Left kidney (tissue), 8 donors: ENCODE results near the gene ATAD3B. TPM values are rescaled to one million over a fixed set of nuclear protein-coding genes. Genes with fewer than 3 reads are reported as not detected.
"Not testable (repeated sequence)": the region's sequence is repeated elsewhere in the genome, so short reads cannot be mapped to it uniquely, and the experiment has no call there.

ENCODE experiments used
- DNase-seq: peaks from one replicate; pipeline ENCODE4 v3.0.0-alpha.2; 2013
- long read RNA-seq, 8 donors: transcript quantifications; one replicate each; lab custom pipeline, GENCODE V29; 2026
- polyA plus RNA-seq: library from polyadenylated mRNA; unstranded; fragments of 120-200 nt; gene quantifications from one replicate; pipeline ENCODE4 v1.2.1, GENCODE V29; 2013; ENCODE audit not compliant: insufficient read length

ATAD3B gene, protein sequence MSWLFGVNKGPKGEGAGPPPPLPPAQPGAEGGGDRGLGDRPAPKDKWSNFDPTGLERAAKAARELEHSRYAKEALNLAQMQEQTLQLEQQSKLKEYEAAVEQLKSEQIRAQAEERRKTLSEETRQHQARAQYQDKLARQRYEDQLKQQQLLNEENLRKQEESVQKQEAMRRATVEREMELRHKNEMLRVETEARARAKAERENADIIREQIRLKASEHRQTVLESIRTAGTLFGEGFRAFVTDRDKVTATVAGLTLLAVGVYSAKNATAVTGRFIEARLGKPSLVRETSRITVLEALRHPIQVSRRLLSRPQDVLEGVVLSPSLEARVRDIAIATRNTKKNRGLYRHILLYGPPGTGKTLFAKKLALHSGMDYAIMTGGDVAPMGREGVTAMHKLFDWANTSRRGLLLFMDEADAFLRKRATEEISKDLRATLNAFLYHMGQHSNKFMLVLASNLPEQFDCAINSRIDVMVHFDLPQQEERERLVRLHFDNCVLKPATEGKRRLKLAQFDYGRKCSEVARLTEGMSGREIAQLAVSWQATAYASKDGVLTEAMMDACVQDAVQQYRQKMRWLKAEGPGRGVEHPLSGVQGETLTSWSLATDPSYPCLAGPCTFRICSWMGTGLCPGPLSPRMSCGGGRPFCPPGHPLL
- 19.5 TPM for polyA plus RNA-seq
- long read RNA-seq, donor 1, full-length matches to known transcripts: 1 of 1 reads
- long read RNA-seq, donor 1, partial matches to known transcripts: 0 of 1 reads
- long read RNA-seq, donor 1, other reads (novel, unspliced or antisense): 0 of 1 reads
- long read RNA-seq, donor 2, full-length matches to known transcripts: 2 of 2 reads
- long read RNA-seq, donor 2, partial matches to known transcripts: 0 of 2 reads
- long read RNA-seq, donor 2, other reads (novel, unspliced or antisense): 0 of 2 reads
- long read RNA-seq, donor 3, full-length matches to known transcripts: 2 of 2 reads
- long read RNA-seq, donor 3, partial matches to known transcripts: 0 of 2 reads
- long read RNA-seq, donor 3, other reads (novel, unspliced or antisense): 0 of 2 reads
- long read RNA-seq, donor 4: 0 reads
- long read RNA-seq, donor 5, partial matches to known transcripts: 6 of 8 reads
- long read RNA-seq, donor 5, other reads (novel, unspliced or antisense): 0 of 8 reads
- long read RNA-seq, donor 6: 0 reads
- long read RNA-seq, donor 7, partial matches to known transcripts: 0 of 1 reads
- long read RNA-seq, donor 7, other reads (novel, unspliced or antisense): 0 of 1 reads
- long read RNA-seq, donor 8: 0 reads

DNA sequence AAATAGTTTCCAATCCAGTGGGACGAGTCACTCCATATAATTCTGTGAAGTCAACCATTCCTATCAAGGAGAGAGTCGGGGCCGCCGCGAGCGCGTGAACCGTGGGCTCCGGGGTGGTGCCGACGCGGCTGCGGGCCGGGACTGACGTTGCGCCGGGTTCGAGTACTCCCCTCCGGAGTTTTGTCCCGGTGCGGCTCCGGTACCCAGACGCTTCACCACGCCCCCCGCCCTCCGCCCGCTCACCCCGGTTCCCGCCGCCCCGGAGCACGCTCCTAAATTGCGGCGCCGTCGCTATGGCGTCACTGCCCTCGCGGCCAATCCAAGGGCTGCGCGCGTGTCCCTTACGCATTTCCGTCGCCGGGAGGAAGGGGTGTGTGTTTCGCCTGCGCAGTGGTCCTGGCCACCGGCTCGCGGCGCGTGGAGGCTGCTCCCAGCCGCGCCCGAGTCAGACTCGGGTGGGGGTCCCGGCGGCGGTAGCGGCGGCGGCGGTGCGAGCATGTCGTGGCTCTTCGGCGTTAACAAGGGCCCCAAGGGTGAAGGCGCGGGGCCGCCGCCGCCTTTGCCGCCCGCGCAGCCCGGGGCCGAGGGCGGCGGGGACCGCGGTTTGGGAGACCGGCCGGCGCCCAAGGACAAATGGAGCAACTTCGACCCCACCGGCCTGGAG is at the start of gene ATAD3B:
TSS of gene ATAD3B (plus strand) at position 377 of the 664 bp plus-strand sequence. CDS start at position 497, 120 bp downstream.
- peak; percentile 93 for DNase-seq

DNA sequence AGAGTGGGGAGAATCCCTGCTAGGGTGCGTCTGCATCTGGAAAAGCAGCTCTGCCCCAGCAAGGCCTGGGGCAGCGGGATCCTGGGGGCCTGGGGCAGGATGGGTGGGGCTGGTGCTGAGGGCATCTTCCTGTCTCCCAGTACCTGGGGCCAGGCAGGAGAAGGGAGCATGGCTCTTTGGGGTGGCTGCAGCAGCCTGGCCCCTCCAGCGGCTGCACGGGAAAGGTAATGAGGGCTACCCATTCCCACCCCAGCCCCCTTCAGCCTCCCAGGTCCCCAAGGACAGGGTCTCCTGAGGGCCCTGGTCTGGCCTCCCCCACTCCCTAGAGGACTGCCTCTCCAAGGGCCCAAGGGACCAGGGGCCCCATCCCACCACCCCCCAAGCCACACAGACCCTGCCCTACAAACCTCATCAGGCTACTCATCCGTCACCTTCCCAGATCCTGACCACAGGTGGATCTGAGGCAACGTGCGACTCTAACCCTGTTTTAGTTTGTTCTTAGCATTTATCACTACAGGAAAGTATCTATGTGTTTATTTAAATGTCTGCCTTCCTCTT is 49.6 kb upstream of the ATAD3B start:
- no peak for DNase-seq

DNA sequence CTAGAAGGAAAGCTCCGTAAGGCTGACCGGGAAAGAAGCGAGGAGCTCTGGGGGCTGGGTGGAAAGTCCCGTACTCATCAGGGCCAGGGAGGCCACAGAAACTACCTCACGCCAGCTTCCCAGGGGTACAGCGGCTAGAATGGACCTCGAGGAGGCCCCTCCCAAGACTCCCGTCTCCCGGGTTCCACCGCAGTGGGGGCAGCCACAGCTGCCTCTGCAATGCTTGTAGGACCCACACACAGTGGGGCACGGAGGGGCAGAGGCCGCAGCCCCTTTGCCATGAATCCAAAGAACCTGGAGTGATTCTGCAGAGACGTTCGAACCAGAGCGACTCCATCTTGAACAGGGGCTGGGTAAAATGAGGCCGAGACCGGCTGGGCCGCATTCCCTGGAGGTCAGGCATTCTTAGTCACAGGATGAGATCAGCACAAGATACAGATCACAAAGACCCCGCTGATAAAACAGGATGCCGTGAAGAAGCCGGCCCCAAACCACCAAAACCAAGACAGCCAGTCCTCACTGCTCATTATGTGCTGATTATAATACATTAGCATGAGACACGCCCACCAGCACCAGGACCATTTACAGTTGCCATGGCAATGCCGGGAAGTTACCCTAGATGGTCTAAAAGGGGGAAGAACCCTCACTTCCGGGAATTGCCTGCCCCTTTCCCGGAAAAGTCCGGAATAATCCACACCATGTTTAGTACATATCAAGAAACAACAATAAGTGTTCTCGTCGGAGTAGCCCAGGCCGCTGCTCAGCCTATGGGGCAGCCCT is 48.9 kb upstream of the ATAD3B start:
- DNase-seq: no peak

DNA sequence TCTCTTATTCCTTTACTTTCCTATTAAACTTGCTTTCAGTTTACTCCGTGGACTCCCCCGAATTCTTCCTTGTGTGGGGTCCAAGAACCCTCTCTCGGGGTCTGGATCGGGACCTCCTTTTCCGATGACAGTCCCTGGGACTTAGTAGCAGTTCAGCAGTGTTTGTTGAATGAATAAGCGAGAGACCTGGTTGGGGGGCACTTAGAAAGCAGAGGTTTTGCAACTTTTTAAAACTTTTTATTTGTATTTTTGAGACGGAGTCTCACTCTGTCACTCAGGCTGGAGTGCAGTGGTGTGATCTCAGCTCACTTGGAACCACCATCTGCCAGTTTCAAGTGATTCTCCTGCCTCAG is 48.3 kb upstream of the ATAD3B start:
- no peak for DNase-seq

DNA sequence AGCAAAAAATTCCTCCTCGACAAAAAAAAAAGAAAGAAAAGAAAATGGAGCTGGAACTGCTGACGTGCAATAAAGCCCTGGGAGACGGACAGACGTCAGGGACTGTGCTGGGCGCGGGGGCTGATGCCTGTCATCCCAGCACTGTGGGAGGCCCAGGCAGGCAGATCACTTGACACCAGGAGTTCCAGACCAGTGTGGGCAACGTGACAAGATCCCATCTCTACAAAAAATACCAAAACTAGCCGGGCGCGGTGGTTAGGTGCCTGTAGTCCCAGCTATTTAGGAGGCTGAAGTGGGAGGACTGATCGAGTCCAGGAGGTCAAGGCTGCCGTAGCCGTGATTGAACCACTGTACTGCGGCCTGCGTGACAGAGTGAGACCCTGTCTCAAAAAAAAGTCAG is 46.9 kb upstream of the ATAD3B start:
- DNase-seq: no peak

DNA sequence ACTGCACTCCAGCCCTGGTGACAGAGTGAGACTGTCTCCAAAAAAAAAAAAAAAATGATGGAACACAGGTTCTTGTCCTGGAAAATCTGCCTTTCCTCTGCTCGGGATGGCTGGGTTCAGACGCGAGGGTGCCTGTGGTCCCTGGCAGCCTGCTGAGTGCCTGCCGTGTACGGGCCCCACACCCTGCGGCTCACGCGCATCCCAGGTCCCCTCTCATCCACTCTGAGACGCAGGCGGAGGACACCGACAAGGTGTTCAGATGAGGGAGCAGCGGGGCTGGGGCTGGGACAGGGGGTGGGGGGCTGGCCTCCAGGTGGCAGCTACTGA is 46.2 kb upstream of the ATAD3B start:
- DNase-seq: no peak

DNA sequence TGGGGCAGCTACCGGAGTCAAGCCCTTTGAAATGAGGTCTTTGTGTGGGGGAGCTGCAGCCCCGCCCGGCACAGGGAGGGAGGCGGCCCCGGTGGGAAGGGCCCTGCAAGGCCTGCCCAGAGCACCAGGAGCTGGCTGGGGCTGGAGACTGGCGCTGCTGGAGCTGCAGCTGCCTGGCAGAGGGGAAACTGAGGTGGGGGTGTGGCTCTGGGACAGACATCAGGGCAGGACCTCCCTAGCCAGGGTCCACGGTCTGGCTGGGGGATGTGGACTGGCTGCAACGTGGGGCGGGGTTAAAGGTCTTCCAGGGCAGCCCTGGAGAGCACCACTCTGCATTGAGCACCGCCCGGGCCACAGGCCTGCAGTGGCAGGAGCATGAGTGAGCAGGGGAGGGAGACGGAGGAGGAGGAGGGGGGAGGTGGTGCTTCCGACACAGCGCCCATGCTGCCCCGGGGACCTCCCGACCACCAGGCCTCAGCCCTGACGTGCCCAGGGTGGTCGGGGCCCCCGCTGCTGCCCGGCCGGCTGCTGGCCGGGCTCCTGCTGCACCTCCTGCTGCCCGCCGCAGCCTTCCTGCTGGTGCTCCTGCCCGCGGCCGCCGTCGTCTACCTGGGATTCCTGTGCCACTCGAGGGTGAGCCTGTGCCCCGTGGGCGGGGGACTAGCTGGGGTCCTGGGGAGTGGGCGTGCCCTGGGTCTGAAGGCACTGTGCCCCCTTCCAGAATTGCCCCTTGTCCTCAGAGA is 45.6 kb upstream of the ATAD3B start:
- DNase-seq: no peak

DNA sequence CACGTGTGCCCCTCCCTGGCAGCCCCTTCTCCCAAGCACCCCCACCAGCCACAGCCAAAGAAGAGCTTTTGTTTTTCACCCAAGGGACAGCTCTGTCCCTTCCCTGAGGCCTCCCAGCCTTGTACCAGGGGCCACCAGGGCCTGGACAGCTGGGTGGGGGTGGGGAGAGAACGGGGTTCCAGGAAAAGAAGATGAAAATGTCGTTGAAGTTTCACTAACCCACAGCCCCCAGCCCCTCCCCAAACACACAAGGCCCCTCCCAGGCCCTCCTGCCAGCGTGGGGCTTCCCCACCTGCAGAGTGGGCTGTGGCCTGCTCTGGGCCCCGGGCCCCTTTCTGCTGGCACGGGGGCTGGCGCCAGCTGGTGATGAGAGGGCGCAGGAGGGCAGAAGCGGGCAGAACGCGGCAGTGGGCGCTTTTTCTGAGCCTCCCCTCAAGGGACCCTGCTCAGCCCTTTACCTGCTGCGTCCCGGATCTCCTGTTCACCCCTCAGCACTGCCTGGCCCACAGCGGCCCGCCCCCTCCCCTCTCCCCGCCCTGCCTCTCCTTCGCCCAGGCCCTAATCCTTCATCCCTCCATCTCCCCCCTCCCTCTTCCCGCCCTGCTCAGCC is 45.0 kb upstream of the ATAD3B start:
- DNase-seq: no peak

DNA sequence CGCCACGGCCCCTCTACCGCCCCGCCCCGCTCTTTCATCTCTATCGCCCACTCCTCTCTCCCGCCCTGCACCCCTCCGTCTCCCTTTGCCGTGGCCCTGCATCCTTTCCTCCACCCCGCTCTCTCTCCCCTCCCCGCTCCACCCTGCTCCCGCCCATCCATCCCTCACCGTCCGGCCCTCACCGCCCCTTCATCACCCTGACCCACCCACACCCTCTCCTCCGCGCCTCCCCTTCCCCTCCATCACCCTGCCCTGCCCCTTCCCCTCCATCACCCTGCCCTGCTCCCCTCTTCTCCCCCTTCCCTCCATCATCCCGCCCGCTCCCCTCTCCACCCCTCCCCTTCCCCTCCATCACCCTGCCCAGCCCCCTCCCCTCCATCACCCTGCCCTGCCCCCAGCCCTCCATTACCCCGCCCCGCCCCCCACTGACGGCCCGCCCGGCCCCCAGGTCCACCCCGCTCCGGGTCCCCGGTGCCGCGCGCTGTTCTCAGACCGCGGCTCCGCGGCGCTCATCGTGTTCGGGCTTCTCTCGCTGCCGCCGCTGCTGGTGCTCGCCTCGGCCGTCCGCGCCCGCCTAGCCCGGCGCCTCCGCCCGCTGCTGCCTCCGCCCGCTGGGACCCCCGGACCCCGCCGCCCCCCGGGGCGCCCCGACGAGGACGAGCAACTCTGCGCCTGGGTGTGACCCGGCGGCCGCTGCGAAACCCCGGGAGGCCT is 44.3 kb upstream of the ATAD3B start:
- DNase-seq: no peak

DNA sequence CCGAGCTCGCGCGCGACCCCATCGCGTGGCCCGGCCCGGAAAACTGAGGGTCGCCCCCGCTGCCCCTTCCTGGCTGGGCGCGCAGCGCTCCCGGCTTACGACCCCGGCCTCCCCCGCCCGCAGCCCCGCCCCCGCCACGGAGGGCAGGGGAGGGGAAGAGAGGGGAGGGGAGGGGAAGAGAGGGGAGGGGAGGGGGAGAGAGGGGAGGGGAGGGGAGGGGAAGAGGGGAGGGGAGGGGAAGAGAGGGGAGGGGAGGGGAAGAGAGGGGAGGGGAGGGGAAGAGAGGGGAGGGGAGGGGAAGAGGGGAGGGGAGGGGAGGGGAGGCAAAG is 43.8 kb upstream of the ATAD3B start:
- no peak for DNase-seq

DNA sequence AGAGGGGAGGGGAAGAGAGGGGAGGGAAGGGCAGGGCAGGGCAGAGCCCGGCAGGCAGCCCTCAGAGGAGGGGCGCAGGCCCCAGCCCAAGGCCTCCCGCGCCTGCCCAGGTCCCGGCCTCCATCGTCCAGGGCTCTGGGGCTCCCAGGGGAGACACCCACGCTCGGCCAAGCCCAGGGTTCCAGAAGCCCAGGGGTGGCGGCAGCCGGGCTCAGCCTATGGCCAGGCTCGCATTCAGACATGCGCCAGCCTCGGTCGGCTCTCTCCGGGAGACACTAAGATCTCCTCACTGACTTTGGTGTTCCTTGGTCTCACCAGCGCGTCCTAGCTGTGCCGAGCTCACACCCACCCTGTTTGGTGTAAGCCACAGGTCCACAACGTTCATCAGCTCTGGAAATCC is 43.4 kb upstream of the ATAD3B start:
- no peak for DNase-seq

DNA sequence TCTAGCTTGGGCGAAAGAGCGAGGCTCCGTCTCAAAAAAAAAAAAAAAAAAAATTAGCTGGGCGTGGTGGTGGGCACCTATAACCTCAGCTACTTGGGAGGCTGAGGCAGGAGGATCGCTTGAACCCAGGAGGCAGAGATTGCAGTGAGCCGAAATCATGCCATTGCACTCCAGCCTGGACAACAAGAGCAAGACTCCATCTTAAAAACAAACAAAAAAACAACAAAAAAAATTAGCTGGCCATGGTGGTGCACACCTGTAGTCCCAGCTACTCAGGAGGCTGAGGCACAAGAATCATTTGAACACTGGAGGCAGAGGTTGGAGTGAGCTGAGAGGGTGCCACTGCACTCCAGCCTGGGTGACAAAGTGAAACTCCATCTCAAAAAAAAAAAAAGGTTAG is 42.6 kb upstream of the ATAD3B start:
- DNase-seq: not testable (repeated sequence)

DNA sequence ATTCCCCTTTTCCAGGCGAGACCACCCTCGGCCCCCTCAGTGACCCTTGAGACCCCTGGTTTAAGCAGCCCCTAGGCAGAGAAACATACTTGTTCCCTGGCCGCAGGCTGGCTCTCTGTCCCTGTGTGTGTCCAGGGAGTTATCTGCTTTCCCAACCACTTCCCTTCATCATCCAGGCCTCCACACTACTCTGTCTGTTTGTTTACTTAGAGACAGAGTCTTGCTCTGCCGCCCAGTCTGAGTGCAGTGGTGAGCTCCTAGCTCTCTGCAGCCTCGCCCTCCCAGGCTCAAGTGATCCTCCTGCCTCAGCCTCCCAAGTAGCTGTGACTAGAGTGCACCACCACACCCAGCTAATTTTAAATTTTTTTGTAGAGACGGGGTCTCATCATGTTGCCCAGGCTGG is 41.9 kb upstream of the ATAD3B start:
- no peak for DNase-seq

DNA sequence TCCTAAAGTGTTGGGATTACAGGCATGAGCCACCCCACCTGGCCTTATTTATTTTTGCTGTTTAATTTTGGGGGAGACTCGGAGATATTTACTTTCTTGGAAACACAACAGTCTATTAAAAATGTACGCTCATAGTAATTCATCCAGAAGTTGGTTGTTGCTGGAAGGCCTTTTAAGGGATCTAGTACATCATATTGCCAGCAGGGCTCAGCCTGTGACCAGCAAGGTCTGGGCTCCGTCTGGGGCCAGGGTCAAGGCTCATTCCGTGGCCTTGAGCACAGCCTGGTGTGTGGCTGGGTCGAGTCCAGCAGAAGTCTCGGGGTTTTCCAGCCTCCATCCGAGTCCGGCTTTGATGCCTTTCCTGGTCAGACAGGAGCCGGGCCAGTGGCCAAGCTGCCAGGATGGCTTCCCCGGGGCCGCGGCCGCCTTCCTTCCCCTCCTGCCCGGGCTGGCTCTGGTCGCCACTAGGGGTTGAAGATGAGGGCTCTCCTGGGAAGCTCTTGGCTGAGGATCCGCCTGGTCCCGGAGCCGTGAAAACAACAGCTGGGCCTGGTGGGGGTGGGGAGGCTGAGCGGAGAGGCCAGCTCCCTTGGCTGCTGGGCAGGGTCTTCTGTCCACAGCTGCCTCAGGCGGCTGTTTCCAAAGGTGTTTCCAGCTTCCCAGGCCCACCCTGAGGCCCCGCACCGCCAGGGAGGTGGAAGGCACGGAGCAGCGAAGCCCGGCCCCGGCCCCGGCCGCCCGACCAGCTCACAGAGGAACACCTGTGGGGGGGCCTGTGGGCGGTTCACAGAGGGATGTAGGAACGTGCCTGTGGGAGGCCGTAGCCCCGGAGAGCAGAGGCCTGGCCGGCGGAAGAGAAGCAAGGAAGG is 41.2 kb upstream of the ATAD3B start:
- DNase-seq: no peak

DNA sequence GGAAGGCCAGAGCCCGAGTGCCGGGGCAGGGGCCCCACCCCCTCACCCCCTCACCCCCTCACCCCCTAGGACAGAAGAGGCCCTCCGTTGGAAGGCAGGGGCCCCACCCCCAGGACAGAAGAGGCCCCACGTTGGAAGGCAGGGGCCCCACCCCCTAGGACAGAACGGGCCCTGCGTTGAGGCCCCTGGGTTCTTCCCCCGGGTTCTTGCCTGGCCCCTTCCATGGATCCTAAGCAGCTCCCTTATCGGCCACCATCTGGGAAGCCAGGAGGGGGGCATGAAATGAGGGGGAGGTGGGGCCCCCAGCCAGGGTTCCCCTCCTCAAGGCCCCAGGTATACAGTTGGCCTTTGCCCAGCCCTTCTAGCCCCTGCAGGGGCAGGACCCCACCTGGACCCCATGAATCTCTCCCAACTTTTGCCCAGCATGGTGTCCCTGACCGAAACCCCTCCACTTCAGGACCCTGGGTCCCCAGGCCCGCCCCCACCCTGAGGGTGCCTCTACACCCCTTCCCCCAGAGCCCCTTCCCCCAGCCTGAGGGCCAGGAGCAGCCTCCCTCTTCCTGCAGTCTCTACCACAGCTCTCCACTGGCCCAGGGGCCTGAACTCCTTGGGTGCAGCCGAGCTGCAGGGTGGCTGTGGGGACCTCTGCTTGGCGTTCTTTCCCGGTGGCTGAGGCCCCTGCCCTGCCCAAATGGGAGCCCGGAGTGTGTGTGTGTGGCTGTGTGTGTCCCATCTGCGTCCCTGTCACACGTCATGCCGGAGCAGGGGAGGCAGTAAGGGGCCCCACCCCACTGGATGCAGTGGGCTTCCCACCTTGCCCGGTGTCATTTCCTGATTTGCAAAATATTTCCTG is 40.3 kb upstream of the ATAD3B start:
- DNase-seq: no peak

DNA sequence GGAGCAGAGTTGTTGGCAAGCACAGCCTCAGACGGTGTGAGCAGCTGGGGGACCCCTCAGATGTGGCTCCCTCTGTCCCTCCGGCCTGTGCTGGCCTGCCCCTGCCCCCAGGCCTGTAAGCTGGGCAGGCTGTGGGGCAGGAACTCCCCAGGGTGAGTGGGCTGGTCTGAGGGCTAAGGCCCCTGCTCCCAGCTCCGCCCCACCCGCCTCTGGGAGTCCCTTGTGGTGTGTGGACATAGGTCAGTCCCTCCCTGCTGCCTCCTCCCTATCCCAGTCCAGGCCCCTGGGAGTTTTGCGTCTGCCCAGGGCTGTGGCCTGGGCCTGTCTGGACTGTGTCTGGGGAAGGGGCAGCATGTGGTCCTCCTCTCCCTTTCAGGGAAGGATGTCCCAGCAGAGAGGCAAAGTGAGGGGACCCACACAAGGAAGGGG is 39.7 kb upstream of the ATAD3B start:
- DNase-seq: no peak
